ENCODE results near the gene KRTAP4-2.
"Not testable (repeated sequence)": the region's sequence is repeated elsewhere in the genome, so short reads cannot be mapped to it uniquely, and the experiment has no call there.

KRTAP4-2 gene

DNA sequence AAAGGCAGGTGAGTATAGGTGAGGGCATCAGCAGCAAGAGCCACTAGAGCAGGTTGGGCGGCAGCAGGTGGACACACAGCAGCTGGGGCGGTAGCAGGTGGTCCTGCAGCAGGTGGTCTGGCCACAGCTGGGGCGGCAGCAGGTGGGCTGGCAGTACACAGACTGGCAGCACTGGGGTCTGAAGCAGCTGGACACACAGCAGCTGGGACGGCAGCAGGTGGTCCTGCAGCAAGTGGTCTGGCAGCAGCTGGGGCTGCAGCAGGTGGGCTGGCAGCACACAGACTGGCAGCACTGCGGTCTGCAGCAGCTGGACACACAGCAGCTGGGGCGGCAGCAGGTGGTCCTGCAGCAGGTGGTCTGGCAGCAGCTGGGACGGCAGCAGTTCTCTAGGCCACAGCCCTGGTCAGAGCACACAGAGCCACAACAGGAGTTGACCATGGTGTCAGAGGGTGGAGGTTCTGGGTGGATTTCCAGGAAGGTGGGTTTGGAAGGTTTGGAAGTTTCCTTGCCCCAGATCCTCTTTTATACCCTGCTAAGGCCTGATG is at the start of gene KRTAP4-2:
KRTAP4-2 (minus strand) TSS at position 495 of the 545 bp plus-strand sequence; CDS start at position 438, 57 bp downstream.
- Histone ChIP-seq H3K4me3 (no peak within 1 kb of the TSS), H3K9me3 (no peaks in the 10 kb centered on the region), H3K27me3 (no peaks in the 10 kb centered on the region), H3K27ac (no peak within 1 kb of the TSS), H3K4me1 (no peaks in the 10 kb centered on the region), H3K36me3 (no peaks in the 10 kb centered on the region)
- no peak for TF ChIP-seq CTCF (IDR thresholded peaks at IDR 0.05)
- intact Hi-C loops (cut with DNase I; ENCODE audit: low total_unique reads) = no loop called here
- DNase-seq = no peak

GRCh38 chr17:41226598-41227095 is 48.6 kb upstream of the KRTAP4-2 start, which contains the start of gene KRTAP9-2:
KRTAP9-2 (plus strand) TSS chr17:41226648; CDS start chr17:41226655, 7 bp downstream.
- H3K27me3 ChIP-seq; DNase-seq; H3K4me1 ChIP-seq; H3K36me3 ChIP-seq; H3K9me3 ChIP-seq; H3K4me3 ChIP-seq; intact Hi-C loops (cut with DNase I; ENCODE audit: low total_unique reads); H3K27ac ChIP-seq: not testable (repeated sequence)

- H3K36me3 ChIP-seq = no peaks in the 10 kb centered on the region
- H3K4me1 ChIP-seq = no peaks in the 10 kb centered on the region
- no peaks in the 10 kb centered on the region for H3K9me3 ChIP-seq
- DNase-seq = no peak
- no peaks in the 10 kb centered on the region for H3K27me3 ChIP-seq
- H3K4me3 ChIP-seq = no peak overlapping the region
- no peak for TF ChIP-seq CTCF (IDR thresholded peaks at IDR 0.05)
- H3K27ac ChIP-seq = no peak overlapping the region
- intact Hi-C loops (cut with DNase I; ENCODE audit: low total_unique reads) = no loop called here
Observed at GRCh38 chr17:41226051-41226450, 48.0 kb upstream of the KRTAP4-2 start.

DNA sequence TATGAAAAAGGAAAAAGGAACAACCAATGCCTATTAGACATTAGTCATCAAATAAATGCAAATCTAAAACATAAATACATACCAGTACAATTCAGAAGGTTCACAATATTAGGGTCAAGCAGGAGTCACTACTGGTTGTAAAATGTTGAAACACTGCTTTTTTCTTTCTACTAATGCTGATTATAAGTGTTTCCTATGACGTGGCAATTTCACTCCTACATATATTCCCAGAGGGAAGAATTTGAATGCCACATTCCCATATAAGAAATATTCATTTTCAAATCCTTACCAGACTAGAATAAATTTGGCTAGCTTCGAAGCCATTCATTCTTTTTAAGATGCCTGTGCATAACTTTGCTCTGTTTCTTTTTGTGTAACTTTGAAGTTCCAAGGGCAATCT is 45.8 kb upstream of the KRTAP4-2 start:
- Histone ChIP-seq H3K4me3 (no peak overlapping the region), H3K36me3 (no peaks in the 10 kb centered on the region), H3K27me3 (no peaks in the 10 kb centered on the region), H3K27ac (no peak overlapping the region), H3K4me1 (no peaks in the 10 kb centered on the region), H3K9me3 (no peaks in the 10 kb centered on the region)
- intact Hi-C loops (cut with DNase I; ENCODE audit: low total_unique reads) = no loop called here
- no peak for TF ChIP-seq CTCF (IDR thresholded peaks at IDR 0.05)
- no peak for DNase-seq

GRCh38 chr17:41215681-41216080 is 37.7 kb upstream of the KRTAP4-2 start:
- no peak for DNase-seq
- no peak overlapping the region for H3K4me3 ChIP-seq
- H3K4me1 ChIP-seq = no peaks in the 10 kb centered on the region
- TF ChIP-seq CTCF (IDR thresholded peaks at IDR 0.05) = no peak
- no peaks in the 10 kb centered on the region for H3K9me3 ChIP-seq
- intact Hi-C loops (cut with DNase I; ENCODE audit: low total_unique reads) = no loop called here
- H3K27ac ChIP-seq = no peak overlapping the region
- no peaks in the 10 kb centered on the region for H3K36me3 ChIP-seq
- H3K27me3 ChIP-seq = peaks cover 0 to 17% of the 10 kb centered on the region in 2 donors

DNA sequence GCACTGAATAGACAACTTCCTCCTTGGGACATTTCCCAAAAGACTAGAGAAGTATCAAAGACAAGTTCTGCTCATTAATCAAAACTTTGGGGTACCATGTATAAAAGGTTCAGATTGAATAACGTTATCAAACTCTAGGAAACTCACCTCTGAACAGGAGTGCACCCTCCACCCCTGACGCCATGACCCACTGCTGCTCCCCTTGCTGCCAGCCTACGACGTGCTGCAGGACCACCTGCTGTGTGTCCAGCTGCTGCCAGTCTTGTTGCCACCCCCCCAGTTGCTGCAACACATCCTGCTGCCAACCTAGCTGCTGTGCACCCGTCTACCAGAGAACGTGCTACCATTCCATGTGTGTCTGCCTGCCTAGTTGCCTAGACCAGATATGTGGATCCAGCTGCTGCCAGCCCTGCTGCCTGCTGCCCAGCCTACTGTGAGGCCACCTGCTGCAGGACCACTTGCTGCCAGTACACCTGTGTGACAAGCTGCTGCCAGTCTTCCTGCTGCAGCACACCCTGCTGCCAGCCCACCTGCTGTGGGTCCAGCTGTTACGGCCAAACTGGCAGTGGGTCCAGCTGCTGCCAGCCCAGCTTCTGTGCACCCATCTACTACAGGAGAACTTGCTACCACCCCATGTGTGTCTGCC is 34.6 kb upstream of the KRTAP4-2 start:
- no peaks in the 10 kb centered on the region for H3K4me1 ChIP-seq
- no peaks in the 10 kb centered on the region for H3K36me3 ChIP-seq
- H3K9me3 ChIP-seq = peaks cover 0 to 2% (median 0%) of the 10 kb centered on the region in 3 donors
- peaks cover 0 to 17% of the 10 kb centered on the region in 2 donors for H3K27me3 ChIP-seq
- DNase-seq = no peak
- no peak for TF ChIP-seq CTCF (IDR thresholded peaks at IDR 0.05)
- intact Hi-C loops (cut with DNase I; ENCODE audit: low total_unique reads) = no loop called here
- no peak overlapping the region for H3K4me3 ChIP-seq
- no peak overlapping the region for H3K27ac ChIP-seq
